Stimulated activated CD4-positive, alpha-beta T cell treated with anti-CD3 and anti-CD28 coated beads, TNF-alpha, amount 100 ng/mL, for 48 hours (primary cell): ENCODE data around the gene BICD1.

Experiments used
- DNase-seq, 3 donors: peaks; one replicate each; pipeline ENCODE4 v3.0.0-alpha.2; 2020; ENCODE audit warnings: low read depth in 3 of 3

The BICD1 gene

DNA sequence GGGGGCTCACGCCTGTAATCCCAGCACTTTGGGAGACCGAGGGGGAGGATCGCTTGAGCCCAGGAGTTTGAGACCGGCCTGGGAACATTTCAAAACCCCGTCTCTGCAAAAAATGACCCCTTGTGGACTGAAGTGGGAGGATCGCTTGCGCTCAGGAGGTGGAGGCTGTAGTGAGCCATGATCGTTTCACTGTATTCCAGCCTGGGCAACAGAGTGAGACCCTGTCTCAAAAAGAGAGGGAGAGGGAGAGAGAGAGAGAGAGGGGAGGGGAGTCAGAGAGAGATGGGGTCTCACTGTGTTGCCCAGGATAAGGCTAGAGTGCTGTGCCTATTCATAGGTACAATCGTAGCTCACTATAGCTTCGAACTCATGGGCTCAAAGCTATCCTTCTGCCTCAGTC is 295.5 kb downstream of the BICD1 start:
- DNase-seq, result no peak

DNA sequence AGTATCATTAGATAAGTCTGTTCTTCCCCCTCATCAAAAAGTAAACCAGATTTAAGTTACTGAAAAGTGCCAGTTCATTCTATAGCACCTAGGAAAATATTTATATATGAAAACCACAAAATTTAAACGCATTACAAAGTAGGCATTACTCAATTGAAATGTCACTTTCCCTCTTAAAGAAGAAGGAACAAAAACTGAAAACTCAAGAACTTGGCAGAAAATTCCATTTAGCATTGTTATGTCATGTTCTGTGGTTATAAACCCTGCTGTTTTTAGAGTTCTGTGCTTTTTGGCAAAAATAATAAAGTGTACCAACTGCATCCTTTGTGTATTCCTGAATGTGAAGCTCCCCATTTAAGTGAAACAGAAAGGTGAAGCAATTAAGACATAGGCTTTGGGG is 296.3 kb downstream of the BICD1 start:
- DNase-seq, result no peak

DNA sequence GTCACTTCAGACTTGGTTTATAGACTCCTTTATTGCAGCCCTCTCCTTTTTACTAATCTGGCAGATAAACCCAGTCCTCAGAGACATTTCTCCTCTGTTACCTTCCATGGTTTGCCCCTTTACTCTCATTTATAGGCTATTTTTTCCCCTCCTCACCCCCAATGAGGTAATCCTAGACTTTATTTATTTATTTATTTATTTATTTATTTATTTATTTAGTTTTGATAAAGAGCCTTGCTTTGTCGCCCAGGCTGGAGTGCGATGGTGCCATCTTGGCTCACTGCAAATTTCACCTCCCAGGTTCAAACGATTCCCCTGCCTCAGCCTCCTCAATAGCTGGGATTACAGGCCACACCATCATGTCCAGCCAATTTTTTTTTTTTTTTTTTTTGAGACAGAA is 301.1 kb downstream of the BICD1 start:
- no peak for DNase-seq

DNA sequence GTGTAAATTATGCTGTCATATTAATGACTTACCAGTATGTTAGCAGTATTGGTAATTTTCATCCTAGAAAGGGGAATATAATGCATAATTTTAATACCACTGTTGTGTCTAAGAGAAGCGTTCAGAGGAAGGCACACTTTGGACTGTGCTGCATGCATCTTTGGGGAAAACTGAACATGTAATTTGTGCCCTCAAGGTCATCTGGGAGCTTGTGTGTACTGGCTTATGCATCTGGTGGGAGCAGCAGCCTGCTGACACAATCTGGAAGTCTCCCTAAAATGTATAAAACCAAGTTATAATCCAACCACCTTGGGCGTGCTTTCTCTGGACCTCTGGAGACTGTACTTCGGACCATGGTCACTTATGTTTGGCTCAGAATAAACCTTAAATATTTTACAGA is 306.8 kb downstream of the BICD1 start:
- DNase-seq, result no peak

DNA sequence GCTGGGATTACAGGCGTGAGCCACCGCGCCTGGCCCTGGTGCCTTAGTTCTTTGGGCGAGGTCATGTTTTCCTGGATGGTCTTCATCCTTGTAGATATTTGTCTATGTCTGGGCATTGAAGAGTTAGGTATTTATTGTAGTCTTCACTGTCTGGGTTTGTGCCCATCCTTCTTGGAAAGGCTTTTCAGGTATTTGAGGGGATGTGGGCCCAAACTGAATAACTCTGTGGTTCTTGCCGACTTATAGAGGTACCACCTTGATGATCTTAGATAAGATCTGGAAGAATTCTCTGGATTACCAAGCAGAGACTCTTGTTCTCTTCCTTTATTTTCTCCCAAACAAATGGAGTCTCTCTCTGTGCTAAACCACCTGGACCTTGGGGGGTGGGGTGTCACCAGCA is 311.6 kb downstream of the BICD1 start:
- no peak for DNase-seq

DNA sequence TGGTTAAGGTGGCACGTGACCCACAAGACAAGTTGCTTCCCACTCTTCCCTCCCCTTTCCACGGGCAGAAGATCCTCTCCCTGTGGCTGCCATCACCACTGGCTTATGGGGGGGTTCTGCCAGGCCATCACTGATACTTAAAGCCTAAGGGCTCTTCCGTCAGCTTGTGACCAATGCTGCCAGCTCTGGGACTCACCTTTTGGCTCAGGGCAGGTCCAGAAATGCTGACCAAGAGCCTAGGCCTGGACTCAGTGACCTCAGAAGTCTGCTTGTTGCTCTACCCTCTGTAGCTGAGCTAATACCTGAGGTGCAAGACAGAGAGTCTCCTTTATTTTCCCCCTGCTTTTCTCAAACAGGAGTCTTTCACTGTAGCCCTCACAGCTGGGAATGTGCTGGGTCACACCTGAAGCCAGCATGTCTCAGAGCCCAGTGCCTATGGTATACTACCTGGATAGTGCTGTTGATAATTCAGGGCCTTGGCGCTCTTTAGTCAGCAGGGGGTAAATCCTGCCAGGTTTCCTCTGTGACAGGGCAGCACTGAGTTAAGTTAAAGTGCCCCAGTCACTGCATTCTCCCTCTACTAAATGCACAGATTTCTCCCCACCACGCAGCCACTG is 312.4 kb downstream of the BICD1 start:
- no peak for DNase-seq

DNA sequence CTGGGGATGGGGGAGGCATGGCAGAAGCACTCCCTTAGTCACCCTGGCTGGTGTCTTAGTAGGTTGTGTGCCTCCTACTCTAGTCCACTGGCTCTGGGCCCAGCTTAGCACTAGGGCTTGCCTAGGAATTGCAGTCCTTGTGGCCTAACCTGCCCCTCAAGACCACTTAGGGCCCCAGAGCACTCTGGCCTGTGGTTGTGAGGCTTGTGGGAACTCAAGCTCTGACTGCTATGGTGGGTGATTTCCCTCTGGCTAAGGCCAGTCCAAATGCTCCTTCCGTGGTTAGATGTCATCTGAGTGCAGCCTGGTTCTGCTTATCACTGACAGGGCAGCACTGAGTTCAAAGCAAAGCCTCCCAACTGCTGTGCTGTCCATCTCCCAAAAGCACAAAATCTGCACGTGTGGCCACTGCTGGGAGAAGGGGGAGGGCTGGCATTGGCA is 312.9 kb downstream of the BICD1 start:
- no peak for DNase-seq

DNA sequence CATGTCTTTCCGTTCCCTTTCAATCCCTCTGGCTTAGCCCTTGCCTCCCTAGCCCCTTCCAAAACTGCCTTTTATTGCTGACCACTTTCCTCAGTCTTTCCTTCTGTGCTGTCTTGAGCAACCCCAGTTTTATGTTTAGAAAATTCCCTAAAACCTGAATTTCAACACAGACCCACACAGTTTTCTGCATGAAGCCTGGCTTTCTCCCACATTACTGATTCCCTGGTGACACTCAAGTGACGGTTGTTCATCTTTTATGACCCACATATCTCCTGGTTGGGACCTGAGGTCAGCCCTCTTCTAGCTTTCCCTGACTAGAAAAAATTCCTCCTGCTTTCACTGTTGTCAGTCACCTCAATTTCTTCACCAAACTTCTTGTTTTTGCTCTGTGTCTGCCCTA is 313.7 kb downstream of the BICD1 start:
- no peak for DNase-seq

DNA sequence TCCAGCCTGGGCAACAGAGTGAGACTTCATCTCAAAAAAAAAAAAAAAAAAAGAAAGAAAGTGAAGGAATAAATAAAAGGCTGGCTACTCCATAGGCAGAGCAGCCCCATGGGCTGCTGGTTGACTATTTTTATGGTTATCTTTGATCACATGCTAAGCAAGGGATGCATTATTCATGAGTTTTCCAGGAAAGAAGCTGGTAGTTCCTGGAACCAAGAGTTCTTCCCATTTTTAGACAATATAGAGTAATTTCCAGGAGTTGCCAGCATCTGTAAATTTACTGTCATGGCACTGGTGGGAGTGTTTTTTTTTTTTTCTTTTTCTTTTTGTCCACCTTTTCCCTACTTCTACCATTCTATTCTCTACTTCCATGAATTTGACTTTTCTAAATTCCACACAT is 316.9 kb downstream of the BICD1 start:
- no peak for DNase-seq

DNA sequence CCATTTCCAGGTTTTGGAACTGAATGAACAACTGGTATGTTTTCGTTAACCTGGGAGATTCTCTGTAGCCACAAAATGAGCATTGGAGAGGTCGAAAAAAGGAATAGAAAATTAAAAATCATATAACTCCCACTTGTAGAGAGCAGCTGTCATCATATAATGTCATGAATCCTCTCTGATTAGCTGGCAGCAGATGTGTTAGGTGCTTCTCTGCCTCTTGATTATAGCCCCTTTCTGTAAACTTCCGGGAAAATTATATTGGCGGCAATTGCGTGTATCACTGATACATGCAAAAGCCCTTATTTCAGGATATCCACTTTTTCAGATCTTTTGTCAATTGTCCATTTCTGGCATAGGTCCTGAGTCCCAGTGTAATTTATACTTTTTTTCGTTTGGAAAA is 324.4 kb downstream of the BICD1 start:
- no peak for DNase-seq
